Sigmoid colon (tissue), 7 donors: ENCODE data around the gene SBK2. TPM values are rescaled to one million over a fixed set of nuclear protein-coding genes. Genes with fewer than 3 reads are reported as not detected.

Source experiments
- DNase-seq: peaks from one replicate; pipeline ENCODE4 v3.0.0-alpha.2; 2019
- H3K27ac ChIP-seq, 4 donors: fragments of 200-600 bp; sonication (generic); one replicate each; pipeline ENCODE4 v1.5.1; 2016 to 2019; ENCODE audit warnings: mild to moderate bottlenecking in 1 of 4
- H3K27me3 ChIP-seq, 3 donors: fragments of 200-600 bp; sonication (generic); one replicate each; pipeline ENCODE4 v1.5.1; 2019; ENCODE audit warnings: mild to moderate bottlenecking in 1 of 3
- H3K36me3 ChIP-seq, 4 donors: fragments of 200-600 bp; sonication (generic); one replicate each; pipeline ENCODE4 v1.5.1; 2016 to 2019
- H3K4me1 ChIP-seq, 4 donors: fragments of 200-600 bp; sonication (generic); one replicate each; pipeline ENCODE4 v1.5.1; 2017 to 2019
- H3K4me3 ChIP-seq, 4 donors: fragments of 200-600 bp; sonication (generic); one replicate each; pipeline ENCODE4 v1.5.1; 2017 to 2019; ENCODE audit warnings: mild to moderate bottlenecking in 2 of 4, moderate library complexity in 1 of 4
- H3K9me3 ChIP-seq, 4 donors: fragments of 200-600 bp in 3 of 4; sonication (generic) in 3 of 4; one replicate each; pipeline versions ENCODE4 v1.5.1 to v1.6.1; 2013 to 2019
- EP300 ChIP-seq, 4 donors: sonication (generic); formaldehyde crosslinking; IDR thresholded peaks; one replicate each; pipeline ENCODE4 v1.6.1; 2017; ENCODE audit warnings: antibody characterized with exemption in 4 of 4
- POLR2A ChIP-seq, 2 donors: fragments of 450-650 bp; IDR thresholded peaks; one replicate each; pipeline ENCODE4 v1.6.1; 2016; ENCODE audit warnings: antibody characterized with exemption in 2 of 2, mild to moderate bottlenecking in 2 of 2, moderate library complexity in 2 of 2
- POLR2AphosphoS5 ChIP-seq, 4 donors: sonication (generic); formaldehyde crosslinking; IDR thresholded peaks; one replicate each; pipeline ENCODE4 v1.6.1; 2017; ENCODE audit warnings: antibody characterized with exemption in 4 of 4
- WGBS, 2 donors: extraction: QIAGEN DNeasy Blood & Tissue Kit; methylation state at CpG; one replicate each; pipeline ENCODE4 v1.1.7; 2013; 5-methylcytosine and 5-hydroxymethylcytosine counted together
- intact Hi-C: fragments of 100-400 bp; cut with DNase I; formaldehyde crosslinking; loops from one replicate; pipeline ENCODE4 v1.15.1; 2023
- polyA plus RNA-seq, 3 donors: library from polyadenylated mRNA; stranded (reverse); fragments of 200-250 nt; gene quantifications; one replicate each; pipeline ENCODE4 v1.2.3, GENCODE V29; 2013
- total RNA-seq, 4 donors: library from RNA; depleted of rRNA; stranded (reverse); fragments of >200 nt; gene quantifications; one replicate each; pipeline ENCODE4 v1.1.0, GENCODE V29; 2016
- TF ChIP-seq, protein P1 (sequence below), 4 experiments: fragments of 450-650 bp in 3 of 4; fragments of 200-600 bp in 1 of 4; IDR thresholded peaks; one replicate each; pipeline ENCODE4 v1.5.1; 2016 to 2019; ENCODE audit warnings: antibody characterized with exemption in 4 of 4, mild to moderate bottlenecking in 3 of 4, moderate library complexity in 2 of 4
- donor health status: healthy with polysubstance abuse.
- donor health status: Bipolar disorder and iron deficiency.
- donor health status: healthy.

SBK2 gene
- total and polyA plus RNA-seq, 7 donors = not detected

DNA sequence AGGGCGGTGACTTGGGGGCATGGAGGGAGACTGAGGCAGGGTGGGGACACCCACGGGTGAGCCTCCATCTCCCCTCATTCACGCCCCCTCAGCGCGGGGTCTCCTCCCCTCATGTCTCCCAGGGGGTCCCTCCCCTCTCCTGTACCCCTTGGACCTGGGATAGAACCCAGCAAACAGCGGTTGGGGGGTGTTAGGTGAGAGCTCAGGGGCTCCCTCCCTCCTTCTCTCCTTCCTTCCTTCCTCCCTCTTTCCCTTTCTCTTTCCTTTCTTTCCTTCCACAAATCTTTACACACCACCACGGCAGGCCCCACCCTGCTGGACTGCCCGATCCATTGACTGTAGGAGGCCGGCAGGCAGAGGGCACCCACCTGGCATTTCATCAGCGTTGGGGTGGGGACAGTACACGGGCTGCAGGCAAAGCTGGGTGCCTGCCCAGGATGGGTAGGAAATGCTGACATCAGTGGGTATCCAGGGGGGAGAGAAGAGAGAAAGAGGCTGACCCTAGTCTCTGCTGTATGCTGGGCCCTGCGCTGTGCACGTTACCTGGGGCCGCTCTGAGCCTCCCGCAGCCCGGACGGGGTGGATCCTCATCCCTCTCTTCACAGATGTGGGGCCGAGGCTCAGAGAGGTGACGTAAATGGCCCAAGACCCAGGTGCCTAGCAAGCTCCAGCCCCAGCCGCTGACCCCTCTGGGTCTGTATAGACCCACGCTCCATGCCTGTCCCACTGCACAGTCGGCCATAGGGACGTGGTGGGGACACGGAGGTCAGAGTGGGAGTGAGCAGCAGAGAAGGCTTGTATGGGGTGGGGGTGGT lies 45.2 kb downstream of the SBK2 start:
- Histone ChIP-seq H3K4me1 (peaks cover 0 to 73% (median 73%) of the 10 kb centered on the region in 4 donors), H3K9me3 (no peaks in the 10 kb centered on the region), H3K36me3 (peaks cover 0 to 9% (median 0%) of the 10 kb centered on the region in 4 donors), H3K27me3 (no peaks in the 10 kb centered on the region), H3K27ac (peak overlapping the region; percentile 68 to 99 (median 94)), H3K4me3 (no peak overlapping the region)
- 50 to 73% methylated on average over 24 of the region's 24 CpGs for WGBS, 2 donors
- intact Hi-C loops = loop anchor here (10.0 kb wide), 1 partner anchor 207 kb away; the partner anchor contains the start of genes BRSK1 and HSPBP1
- DNase-seq = peak; percentile 80
- TF ChIP-seq, protein P1, sequence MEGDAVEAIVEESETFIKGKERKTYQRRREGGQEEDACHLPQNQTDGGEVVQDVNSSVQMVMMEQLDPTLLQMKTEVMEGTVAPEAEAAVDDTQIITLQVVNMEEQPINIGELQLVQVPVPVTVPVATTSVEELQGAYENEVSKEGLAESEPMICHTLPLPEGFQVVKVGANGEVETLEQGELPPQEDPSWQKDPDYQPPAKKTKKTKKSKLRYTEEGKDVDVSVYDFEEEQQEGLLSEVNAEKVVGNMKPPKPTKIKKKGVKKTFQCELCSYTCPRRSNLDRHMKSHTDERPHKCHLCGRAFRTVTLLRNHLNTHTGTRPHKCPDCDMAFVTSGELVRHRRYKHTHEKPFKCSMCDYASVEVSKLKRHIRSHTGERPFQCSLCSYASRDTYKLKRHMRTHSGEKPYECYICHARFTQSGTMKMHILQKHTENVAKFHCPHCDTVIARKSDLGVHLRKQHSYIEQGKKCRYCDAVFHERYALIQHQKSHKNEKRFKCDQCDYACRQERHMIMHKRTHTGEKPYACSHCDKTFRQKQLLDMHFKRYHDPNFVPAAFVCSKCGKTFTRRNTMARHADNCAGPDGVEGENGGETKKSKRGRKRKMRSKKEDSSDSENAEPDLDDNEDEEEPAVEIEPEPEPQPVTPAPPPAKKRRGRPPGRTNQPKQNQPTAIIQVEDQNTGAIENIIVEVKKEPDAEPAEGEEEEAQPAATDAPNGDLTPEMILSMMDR (IDR thresholded peaks at IDR 0.05) = no peak
- TF ChIP-seq POLR2A (IDR thresholded peaks at IDR 0.05) (no peak), POLR2AphosphoS5 (IDR thresholded peaks at IDR 0.05) (no peak), EP300 (IDR thresholded peaks at IDR 0.05) (no peak)

DNA sequence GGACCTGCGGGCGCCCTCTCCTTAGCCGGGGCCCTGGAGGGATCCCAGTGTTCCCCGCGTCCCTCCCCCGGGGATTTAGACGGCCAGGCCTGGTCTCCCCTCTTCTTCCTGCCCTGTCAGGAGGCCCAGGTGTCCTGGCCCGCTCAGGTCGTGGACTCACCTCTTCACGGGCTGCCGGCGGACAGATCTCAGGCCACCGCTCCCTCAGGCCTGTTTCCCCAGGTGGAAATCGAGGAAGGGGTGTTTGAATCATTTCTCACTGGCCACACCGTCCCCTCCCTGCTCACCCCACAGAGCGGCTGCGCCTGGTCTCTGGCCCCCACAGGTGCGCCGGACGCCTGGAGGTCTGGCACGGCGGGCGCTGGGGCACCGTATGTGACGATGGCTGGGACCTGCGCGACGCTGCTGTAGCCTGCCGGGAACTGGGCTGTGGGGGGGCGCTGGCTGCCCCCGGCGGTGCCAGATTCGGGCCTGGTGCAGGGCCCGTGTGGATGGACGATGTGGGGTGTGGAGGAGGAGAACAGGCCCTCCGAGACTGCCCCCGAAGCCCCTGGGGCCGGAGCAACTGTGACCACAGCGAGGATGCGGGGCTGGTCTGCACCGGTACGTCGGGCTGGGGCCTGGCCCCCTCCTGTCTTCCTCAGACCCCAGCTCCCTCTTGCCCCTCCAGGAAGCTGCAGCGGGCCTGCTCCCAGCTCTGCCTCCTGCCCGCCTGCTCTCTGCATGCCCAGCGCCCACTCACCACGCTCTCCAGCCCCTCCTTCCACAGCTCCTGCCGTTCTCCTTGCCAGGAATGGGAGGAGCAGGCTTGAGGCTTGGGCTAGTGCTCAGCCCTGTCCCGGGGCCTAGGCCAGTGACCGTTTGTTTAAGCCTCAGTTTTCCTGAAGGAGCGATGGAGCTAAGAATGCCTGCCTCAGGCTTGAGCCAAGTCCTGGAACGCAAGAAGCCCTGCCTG lies 46.2 kb downstream of the SBK2 start:
- H3K27ac ChIP-seq = peak overlapping the region; percentile 68 to 99 (median 94)
- no peak for TF ChIP-seq POLR2AphosphoS5 (IDR thresholded peaks at IDR 0.05)
- no peak for TF ChIP-seq EP300 (IDR thresholded peaks at IDR 0.05)
- TF ChIP-seq, protein P1 (IDR thresholded peaks at IDR 0.05) = no peak
- TF ChIP-seq POLR2A (IDR thresholded peaks at IDR 0.05) = no peak
- no peak overlapping the region for H3K4me3 ChIP-seq
- no peaks in the 10 kb centered on the region for H3K9me3 ChIP-seq
- H3K27me3 ChIP-seq = no peaks in the 10 kb centered on the region
- intact Hi-C loops = loop anchor here (10.0 kb wide), 1 partner anchor 206 kb away; the partner anchor contains the start of genes BRSK1 and HSPBP1
- H3K4me1 ChIP-seq = peaks cover 0 to 83% (median 82%) of the 10 kb centered on the region in 4 donors
- H3K36me3 ChIP-seq = no peaks in the 10 kb centered on the region
- DNase-seq = peak; percentile 74
- WGBS, 2 donors = 75 to 80% methylated on average over 52 of the region's 52 CpGs

DNA sequence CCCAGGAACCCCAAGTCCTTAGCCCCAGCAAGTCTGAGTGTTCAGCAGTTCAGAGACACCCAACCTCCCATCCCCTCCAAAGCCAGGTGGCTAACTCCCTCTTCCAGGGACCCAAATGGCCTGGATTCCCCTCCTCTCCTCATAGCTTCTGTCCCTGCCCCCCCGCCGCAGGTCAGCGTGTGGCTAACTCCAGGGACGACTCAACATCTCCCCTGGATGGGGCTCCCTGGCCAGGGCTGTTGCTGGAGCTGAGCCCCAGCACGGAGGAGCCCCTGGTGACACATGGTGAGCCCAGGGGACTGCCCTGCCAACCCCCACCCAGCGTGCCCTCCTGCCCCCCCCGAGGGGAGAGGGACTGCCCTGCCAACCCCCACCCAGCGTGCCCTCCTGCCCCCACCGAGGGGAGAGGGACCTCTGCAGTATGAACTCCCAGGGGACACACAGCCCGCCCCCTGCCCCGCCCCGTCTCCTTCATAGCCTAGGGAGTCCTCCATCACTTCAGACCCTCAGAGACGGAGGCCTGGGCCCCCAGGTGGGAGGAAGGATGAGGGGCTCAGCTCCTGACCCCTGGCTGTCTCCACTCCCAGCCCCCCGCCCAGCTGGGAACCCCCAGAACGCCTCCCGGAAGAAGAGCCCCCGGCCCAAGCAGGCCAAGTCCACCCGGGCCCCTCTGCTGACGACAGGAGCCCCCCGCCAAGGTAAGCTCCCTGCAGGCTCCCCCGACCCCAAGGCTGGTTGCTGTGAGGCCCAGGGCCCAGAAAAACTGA lies 47.0 kb downstream of the SBK2 start:
- Histone ChIP-seq H3K4me1 (peaks cover 0 to 91% (median 91%) of the 10 kb centered on the region in 4 donors), H3K36me3 (no peaks in the 10 kb centered on the region), H3K27me3 (no peaks in the 10 kb centered on the region), H3K9me3 (no peaks in the 10 kb centered on the region), H3K27ac (peak overlapping the region; percentile 94 to 99 (median 96)), H3K4me3 (peak overlapping the region in 3 of 4 donors; percentile 40 to 48 (median 43))
- TF ChIP-seq EP300 (IDR thresholded peaks at IDR 0.05) (no peak), POLR2A (IDR thresholded peaks at IDR 0.05) (no peak), POLR2AphosphoS5 (IDR thresholded peaks at IDR 0.05) (no peak)
- TF ChIP-seq, protein P1 (IDR thresholded peaks at IDR 0.05) = no peak
- peak; percentile 71 for DNase-seq
- 60 to 68% methylated on average over 21 of the region's 21 CpGs for whole genome bisulfite sequencing, 2 donors
- intact Hi-C loops = loop anchor here (10.0 kb wide), 1 partner anchor 205 kb away; the partner anchor contains the start of genes BRSK1 and HSPBP1
